Measurements from ENCODE around the gene CLN5. TPM values are rescaled to one million over a fixed set of nuclear protein-coding genes. Genes with fewer than 3 reads are reported as not detected.
"Not testable (repeated sequence)": the region's sequence is repeated elsewhere in the genome, so short reads cannot be mapped to it uniquely, and the experiment has no call there.

The CLN5 gene
- total RNA-seq, 2 donors from 2014 or later = 22.0 to 40.2 TPM

DNA sequence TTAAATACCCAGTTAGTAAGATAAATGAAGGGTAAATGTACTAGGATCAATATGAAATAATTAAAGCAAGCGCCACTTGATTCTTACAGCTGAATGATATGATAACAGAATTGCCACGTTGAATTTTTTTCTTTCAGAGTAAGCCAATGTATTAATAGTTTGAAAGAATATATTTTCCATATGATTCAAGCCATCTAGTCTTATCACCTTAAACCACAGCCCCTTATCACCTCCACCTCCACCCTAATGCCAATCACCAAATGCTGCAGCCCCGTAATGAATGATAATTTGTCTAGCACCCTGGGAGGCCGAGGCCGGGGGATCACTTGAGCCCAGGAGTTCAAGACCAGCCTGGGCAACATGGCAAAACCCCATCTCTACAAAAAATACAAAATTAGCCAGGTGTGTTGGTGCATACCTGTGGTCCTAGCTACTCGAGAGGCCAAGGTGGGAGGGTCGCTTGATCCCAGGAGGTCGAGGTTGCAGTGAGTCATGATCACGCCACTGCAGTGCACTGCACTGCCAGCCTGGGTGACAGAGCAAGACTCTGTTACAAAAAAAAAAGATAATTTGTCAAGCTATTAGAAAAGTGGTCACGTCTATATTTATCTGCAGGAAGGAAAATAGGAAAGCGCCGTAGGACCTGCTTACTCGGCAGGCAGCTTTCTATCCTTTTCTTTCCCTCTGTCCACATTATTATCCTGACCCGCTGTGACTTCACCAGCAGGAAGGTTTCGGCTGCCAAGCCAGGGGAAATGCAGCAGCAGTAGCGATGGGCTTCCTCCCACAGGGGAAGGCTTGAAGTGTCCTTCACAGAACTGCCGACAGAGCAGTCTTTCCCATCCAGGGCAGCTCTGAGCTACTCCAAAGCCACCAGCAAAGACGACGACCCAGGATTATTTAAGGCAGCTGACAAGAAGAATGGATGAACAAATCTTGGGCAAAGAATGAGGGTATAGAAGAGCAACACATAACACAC lies 19.7 kb upstream of the CLN5 start:
- DNase-seq (ENCODE audit: low spot score) = no peak

GRCh38 chr13:76973920-76974617 lies 17.8 kb upstream of the CLN5 start:
- DNase-seq (ENCODE audit: low spot score) = no peak
- intact Hi-C loops (cut with DNase I) = loop anchor here in 1 of 2 donors (5.0 kb wide), 1 partner anchor 1063 kb away; no protein-coding TSS in a partner anchor

More for the DNA sequence above, 19.7 kb upstream of the CLN5 start:
- intact Hi-C loops (cut with DNase I) = loop anchor here in 1 of 2 donors (5.0 kb wide), 1 partner anchor 1065 kb away; no protein-coding TSS in a partner anchor

- no peak for DNase-seq (ENCODE audit: low spot score)
- intact Hi-C loops (cut with DNase I) = loop anchor here in 1 of 2 donors (5.0 kb wide), 1 partner anchor 1063 kb away; no protein-coding TSS in a partner anchor
These were observed 17.3 kb upstream of the CLN5 start for GRCh38 chr13:76974618-76974975.

GRCh38 chr13:76975863-76976262 lies 16.0 kb upstream of the CLN5 start:
- no peak for DNase-seq (ENCODE audit: low spot score)
- intact Hi-C loops (cut with DNase I) = no loop called here

DNA sequence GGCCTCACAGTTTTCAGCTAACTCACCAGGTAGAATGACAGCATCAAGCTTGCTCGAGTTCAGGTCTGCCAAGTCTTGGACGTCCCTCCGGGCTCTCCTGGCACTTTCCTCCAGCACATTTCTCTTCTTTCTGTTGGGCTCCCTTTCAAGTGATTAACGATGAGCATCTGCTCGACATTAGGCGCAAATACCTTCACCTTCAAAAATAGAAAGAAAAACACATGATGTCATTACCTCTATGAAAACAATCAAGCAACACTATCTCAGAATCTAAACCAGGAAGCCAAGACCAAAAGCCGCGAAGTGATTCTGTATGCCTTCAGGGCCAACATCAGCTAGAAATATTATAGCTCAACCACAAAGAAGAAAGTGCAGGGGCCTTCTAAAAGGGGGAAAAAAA lies 15.4 kb upstream of the CLN5 start:
- no peak for DNase-seq (ENCODE audit: low spot score)
- intact Hi-C loops (cut with DNase I) = no loop called here

DNA sequence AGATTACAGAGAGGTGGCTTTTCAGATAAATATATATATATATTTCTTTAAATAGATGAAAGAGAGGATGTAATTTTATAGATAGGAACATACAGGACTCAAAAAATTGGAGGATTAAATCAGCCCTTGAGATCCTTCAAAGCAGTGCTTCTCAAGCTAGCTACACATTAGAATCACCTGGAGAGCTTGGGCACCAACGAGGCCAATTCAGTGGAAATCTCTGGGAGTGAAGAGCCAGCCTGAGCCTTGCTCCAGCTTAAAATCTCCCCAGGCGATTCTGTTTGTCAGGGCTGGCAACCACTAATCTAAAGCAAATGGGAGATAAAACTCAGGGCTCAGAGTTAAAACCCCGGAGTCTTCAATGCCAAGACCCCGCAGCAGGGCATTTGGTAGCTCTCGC lies 15.0 kb upstream of the CLN5 start:
- no peak for DNase-seq (ENCODE audit: low spot score)
- intact Hi-C loops (cut with DNase I) = no loop called here

DNA sequence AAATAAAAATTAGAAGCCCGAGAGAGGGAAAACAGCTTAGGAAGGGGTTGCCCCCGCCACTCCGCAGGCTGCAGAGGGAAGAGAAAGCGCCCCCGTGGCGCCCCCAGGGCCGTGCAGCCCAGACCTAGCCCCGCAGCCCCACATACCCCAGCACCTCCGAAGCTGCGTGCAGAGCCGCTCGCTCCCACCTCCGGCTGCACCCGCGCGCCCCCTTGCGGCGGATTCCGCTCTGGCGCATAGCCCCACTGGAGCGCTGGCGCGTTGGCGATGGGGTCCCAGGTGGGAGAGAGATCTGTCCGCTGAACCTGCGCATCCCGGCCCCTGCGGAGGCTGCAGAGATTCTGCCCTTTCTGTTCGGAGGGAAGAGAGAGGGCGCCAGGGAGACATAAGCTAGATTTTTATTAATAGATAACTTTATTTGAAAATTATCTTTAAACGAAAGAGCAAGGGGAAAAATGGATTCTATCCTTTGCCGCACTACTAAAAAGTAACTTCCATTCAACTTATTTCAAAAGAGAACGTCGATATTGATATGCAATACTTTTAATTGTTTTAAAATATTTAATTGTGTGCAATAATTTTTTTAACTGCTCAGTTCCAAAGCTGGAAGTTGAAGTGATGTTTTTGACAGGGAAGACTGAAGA lies 11.7 kb upstream of the CLN5 start:
- peak; percentile 94 for DNase-seq (ENCODE audit: low spot score)
- intact Hi-C loops (cut with DNase I) = no loop called here

DNA sequence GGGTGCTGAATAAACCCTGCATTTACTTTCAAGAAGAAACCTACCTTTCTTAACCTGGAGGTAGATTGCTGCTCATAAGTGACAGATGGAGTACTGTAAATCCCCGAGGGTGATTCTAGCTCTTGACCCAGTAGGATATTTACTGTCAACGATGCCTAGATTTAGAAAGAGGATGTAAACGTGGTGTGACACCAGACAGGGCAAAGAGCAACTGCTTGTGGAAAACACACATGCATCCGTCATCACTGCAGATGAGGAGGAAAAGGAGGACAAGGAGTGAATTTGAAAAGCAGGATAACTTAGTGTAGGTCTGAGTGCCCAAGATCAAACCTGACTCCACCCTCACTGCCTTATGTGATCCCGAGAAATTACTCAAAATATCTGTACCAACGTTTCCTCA lies 9.8 kb upstream of the CLN5 start:
- no peak for DNase-seq (ENCODE audit: low spot score)
- intact Hi-C loops (cut with DNase I) = no loop called here

GRCh38 chr13:76983676-76984075 lies 8.2 kb upstream of the CLN5 start:
- no peak for DNase-seq (ENCODE audit: low spot score)
- intact Hi-C loops (cut with DNase I) = no loop called here

DNA sequence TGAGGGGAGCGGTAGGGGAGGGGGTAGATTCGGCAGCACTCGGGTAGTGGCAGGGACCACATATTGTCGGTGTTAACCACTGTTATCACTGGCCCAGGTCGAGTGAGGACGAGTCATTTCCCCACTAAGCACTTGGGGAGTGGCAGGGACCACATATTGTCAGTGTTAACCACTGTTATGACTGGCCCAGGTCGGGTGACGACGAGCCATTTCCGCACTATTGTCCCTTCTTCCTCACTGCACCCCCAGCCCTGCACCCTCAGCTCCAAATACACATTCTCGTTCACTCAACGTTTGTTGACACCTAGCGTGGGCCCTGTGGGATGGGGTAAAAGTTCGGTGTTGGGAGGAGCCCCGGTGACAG lies 467 bp upstream of the CLN5 start:
- DNase-seq (ENCODE audit: low spot score) = no peak
- intact Hi-C loops (cut with DNase I) = no loop called here

DNA sequence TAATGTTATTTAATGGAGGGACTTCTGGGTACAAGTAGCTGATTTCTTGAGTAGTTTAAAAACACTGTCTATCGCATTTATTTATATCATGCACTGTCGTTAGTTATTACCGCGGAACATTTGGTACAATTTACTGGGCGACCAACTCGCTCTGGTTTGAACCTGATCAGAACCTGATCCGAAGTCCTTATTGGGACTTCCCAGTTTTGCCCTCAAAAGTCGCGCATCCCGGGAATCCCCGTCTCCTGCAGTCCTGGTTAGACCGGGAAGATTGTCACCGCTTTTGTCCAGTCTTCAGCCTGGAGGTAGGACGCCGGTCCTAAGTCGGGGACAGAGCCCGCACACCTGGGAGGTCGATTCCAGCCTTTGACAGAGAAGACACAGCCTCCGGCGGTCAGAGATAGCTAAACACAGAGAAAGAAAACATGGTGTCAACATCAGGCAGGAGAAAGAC lies 694 bp downstream of the CLN5 start:
- DNase-seq (ENCODE audit: low spot score) = no peak
- intact Hi-C loops (cut with DNase I) = loop anchor here in 1 of 2 donors (2.0 kb wide), 1 partner anchor 34 kb away; the partner anchor contains the start of gene FBXL3

- intact Hi-C loops (cut with DNase I) = loop anchor here in 1 of 2 donors (2.0 kb wide), 1 partner anchor 34 kb away; the partner anchor contains the start of gene FBXL3
- DNase-seq (ENCODE audit: low spot score) = no peak
These were observed 1.1 kb downstream of the CLN5 start for GRCh38 chr13:76993021-76993420.

DNA sequence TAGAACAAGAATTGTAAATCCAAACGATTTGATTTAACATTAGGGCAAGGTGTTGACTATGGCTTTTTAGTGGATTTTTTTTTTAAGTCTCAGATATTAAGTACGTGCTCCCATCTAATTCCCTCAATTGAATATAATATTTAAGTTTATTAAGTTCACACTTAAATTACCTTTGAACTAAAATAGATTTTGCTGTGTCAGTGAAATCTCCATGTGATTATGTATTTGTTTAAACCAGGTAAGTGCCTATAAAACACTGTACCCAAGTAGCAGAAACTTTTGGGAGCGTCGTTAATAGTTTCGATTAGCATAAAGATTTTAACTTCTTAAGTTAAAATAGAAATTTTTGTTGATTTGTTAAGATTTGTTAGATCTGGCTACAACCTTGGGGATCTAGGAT lies 1.6 kb downstream of the CLN5 start:
- intact Hi-C loops (cut with DNase I) = loop anchor here in 1 of 2 donors (2.0 kb wide), 1 partner anchor 33 kb away; the partner anchor contains the start of gene FBXL3

GRCh38 chr13:76994281-76994680 lies 2.4 kb downstream of the CLN5 start:
- intact Hi-C loops (cut with DNase I) = no loop called here
- no peak for DNase-seq (ENCODE audit: low spot score)

More for the DNA sequence above, 1.6 kb downstream of the CLN5 start:
- DNase-seq (ENCODE audit: low spot score) = no peak

GRCh38 chr13:77000475-77000874 lies 8.6 kb downstream of the CLN5 start:
- intact Hi-C loops (cut with DNase I) = no loop called here
- DNase-seq (ENCODE audit: low spot score) = no peak

DNA sequence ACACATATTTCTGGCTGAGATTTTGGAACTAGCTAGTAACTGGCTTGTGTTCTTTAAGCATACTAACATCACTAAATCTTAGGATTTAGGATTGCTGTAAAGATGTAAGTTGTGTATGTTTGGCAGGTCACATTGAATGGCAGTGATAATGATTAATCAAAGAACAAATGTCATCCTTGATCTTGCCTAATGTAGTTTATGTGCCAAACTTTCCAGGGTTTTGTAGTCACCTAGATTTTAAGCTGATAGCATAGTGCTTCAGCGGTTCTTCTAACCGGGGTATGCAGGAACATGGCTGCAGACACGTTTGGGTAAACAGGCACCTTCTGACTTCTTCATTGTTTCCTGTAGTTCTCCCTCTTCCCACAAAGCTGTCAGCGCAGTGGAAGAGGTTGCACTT lies 9.7 kb downstream of the CLN5 start:
- intact Hi-C loops (cut with DNase I) = no loop called here
- DNase-seq (ENCODE audit: low spot score) = no peak

GRCh38 chr13:77001963-77002587 lies 10.2 kb downstream of the CLN5 start:
- intact Hi-C loops (cut with DNase I) = no loop called here
- no peak for DNase-seq (ENCODE audit: low spot score)

- intact Hi-C loops (cut with DNase I) = no loop called here
These were observed 10.8 kb downstream of the CLN5 start for GRCh38 chr13:77002590-77003190.

GRCh38 chr13:77008337-77008736 lies 16.5 kb downstream of the CLN5 start:
- DNase-seq (ENCODE audit: low spot score) = not testable (repeated sequence)

More at GRCh38 chr13:77002590-77003190, 10.8 kb downstream of the CLN5 start:
- DNase-seq (ENCODE audit: low spot score) = no peak

More at GRCh38 chr13:77008337-77008736, 16.5 kb downstream of the CLN5 start:
- intact Hi-C loops (cut with DNase I) = not testable (repeated sequence)

Measured in posterior vena cava (tissue), 2 donors.